ENCODE measurements around the gene CCDC9B.

DNA sequence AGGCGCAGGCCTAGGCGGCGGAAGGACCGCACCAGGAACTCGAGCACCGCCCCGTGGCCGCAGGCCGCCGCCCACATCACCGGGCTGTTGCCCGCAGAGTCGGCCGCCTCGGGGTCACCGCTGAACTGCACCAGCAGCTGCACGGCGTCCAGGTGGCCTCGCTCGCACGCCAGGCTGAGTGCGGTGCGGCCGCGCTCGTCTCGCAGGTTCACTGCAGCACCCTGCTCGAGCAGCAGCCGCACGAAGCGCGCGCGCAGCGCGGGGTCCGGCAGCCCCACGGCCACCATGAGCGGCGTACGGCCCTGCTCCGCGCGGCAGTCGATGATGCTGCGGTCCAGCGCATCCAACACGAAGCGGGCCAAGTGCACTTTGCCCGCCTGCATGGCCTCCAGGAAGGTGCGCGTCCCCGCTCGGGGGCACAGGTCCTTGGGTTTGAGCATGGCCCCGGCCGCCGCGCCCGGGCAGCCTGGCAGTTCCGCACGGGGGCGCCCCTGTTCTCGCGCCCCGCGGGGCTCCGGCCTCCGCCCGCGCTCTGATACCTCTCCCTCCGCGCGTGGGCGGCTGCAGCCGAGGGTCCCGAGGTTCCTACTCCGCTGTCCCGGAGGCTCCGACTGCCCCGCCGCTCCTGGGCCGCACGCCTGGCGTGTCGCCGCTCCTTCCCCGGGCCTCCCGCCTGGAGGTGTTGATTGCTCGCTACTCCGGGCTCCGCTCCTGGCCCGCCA is 58.4 kb downstream of the CCDC9B start:
- TF ChIP-seq EZH2 (IDR thresholded peaks at IDR 0.05; ENCODE audit: insufficient read depth, poor library complexity, severe bottlenecking) = peak; percentile 89
- TF ChIP-seq EZH2phosphoT487 (IDR thresholded peaks at IDR 0.05; ENCODE audit: insufficient read depth, low read depth) = no peak; the same call in 1 of the 2 replicates

Data from GM23248 (cell line).